A549 (cell line): Measurements from ENCODE around the gene ITGA1. TPM values are rescaled to one million over a fixed set of nuclear protein-coding genes. Genes with fewer than 3 reads are reported as not detected.

ENCODE experiments used
- ATAC-seq, 2 experiments: fragments of 200-7000 bp in 1 of 2; fragments of >200 bp in 1 of 2; cut with Nextera tagmentation in 1 of 2; cut with Tn5 transposase in 1 of 2; 3 replicates each; pipeline versions ENCODE4 v1.8.0 to v1.9.1; 2018 to 2020; ENCODE audit warnings: mild to moderate bottlenecking in 1 of 2, moderate library complexity in 1 of 2
- CTCF ChIA-PET: fragments of 300-600 bp; sonication (Branson Sonifier 250); formaldehyde crosslinking; extraction: SDS; loops from one replicate; lab custom pipeline; 2021; ENCODE audit warnings: antibody characterized with exemption, inconsistent platforms; lab: Yijun Ruan, JAX
- POLR2A ChIA-PET: fragments of 350-600 bp; formaldehyde crosslinking; extraction: SDS; loops from one replicate; lab custom pipeline; 2021; ENCODE audit warnings: antibody characterized with exemption, inconsistent platforms; lab: Yijun Ruan, JAX
- DNase-seq, 2 experiments: peaks; one replicate each; pipeline versions ENCODE4 v3.0.0 to v3.0.0-alpha.2; 2011 to 2016; ENCODE audit warnings: low read depth in 1 of 2, low spot score in 1 of 2
- FAIRE-seq: peaks from 2 replicates; lab custom pipeline; 2011; peaks lifted over from hg19 to GRCh38; lab: Jason Lieb, UNC
- H3K27ac ChIP-seq, 2 experiments: fragments of >200 bp; sonication (Bioruptor Twin); formaldehyde crosslinking; 3 replicates each; pipeline ENCODE4 v1.5.1; 2016 to 2017
- H3K4me1 ChIP-seq: fragments of >200 bp; sonication (Bioruptor Twin); formaldehyde crosslinking; 3 replicates; pipeline ENCODE4 v1.6.1; 2016
- H3K4me2 ChIP-seq: fragments of >200 bp; sonication (Bioruptor Twin); formaldehyde crosslinking; 3 replicates; pipeline ENCODE4 v1.6.1; 2016
- H3K4me3 ChIP-seq: fragments of >200 bp; sonication (Bioruptor Twin); formaldehyde crosslinking; 3 replicates; pipeline ENCODE4 v1.5.1; 2016
- H3K9me3 ChIP-seq: fragments of >200 bp; sonication (Bioruptor Twin); formaldehyde crosslinking; 3 replicates; pipeline ENCODE4 v1.6.1; 2016
- BCL3 ChIP-seq: fragments of >200 bp; sonication (Bioruptor Twin); formaldehyde crosslinking; IDR thresholded peaks from 3 replicates; pipeline ENCODE4 v1.6.1; 2016
- CHD4 ChIP-seq: fragments of 200-600 bp; sonication (generic); IDR thresholded peaks from 2 replicates; pipeline ENCODE4 v1.6.1; 2016; ENCODE audit warnings: antibody characterized with exemption, mild to moderate bottlenecking, borderline replicate concordance
- CTCF ChIP-seq: fragments of >200 bp; sonication (Bioruptor Twin); formaldehyde crosslinking; IDR thresholded peaks from 3 replicates; pipeline ENCODE4 v1.5.1; 2016
- E2F6 ChIP-seq: IDR thresholded peaks from 2 replicates; pipeline ENCODE4 v1.6.1; 2012; ENCODE audit warnings: low read depth, borderline replicate concordance
- FOSL2 ChIP-seq, 2 experiments: fragments of 450-650 bp in 1 of 2; fragments of >200 bp in 1 of 2; sonication (Bioruptor Twin) in 1 of 2; formaldehyde crosslinking; IDR thresholded peaks; 2 replicates each; pipeline versions ENCODE4 v1.5.0 to v1.6.1; 2016 to 2020; ENCODE audit warnings: mild to moderate bottlenecking in 1 of 2, moderate library complexity in 1 of 2
- FOXS1 ChIP-seq: fragments of 250-450 bp; sonication (Bioruptor Pico); IDR thresholded peaks from 2 replicates; pipeline ENCODE4 v1.5.0; 2020; ENCODE audit warnings: mild to moderate bottlenecking, moderate library complexity
- HDAC2 ChIP-seq: fragments of 200-600 bp; sonication (generic); IDR thresholded peaks from 2 replicates; pipeline ENCODE4 v1.6.1; 2016
- HOXA7 ChIP-seq: fragments of 250-450 bp; sonication (Bioruptor Pico); IDR thresholded peaks from 2 replicates; pipeline ENCODE4 v1.5.0; 2020; ENCODE audit warnings: mild to moderate bottlenecking, moderate library complexity
- KDM5A ChIP-seq: fragments of 200-600 bp; sonication (generic); IDR thresholded peaks from 2 replicates; pipeline ENCODE4 v1.6.1; 2016; ENCODE audit warnings: antibody characterized with exemption, mild to moderate bottlenecking
- MAFK ChIP-seq: fragments of 450-650 bp; IDR thresholded peaks from 2 replicates; pipeline ENCODE4 v1.6.1; 2014; ENCODE audit not compliant: partially characterized antibody
- PHF8 ChIP-seq: fragments of 200-600 bp; sonication (generic); IDR thresholded peaks from 2 replicates; pipeline ENCODE4 v1.6.1; 2016; ENCODE audit warnings: low read depth, mild to moderate bottlenecking, antibody characterized with exemption, moderate library complexity, borderline replicate concordance
- POLR2A ChIP-seq: IDR thresholded peaks from 2 replicates; pipeline ENCODE4 v1.6.1; 2012; ENCODE audit warnings: mild to moderate bottlenecking, low read length
- RFX5 ChIP-seq: fragments of 450-650 bp; IDR thresholded peaks from 2 replicates; pipeline ENCODE4 v1.7.1; 2014; ENCODE audit warnings: antibody characterized with exemption, mild to moderate bottlenecking, moderate library complexity
- RNF2 ChIP-seq: fragments of 200-600 bp; sonication (generic); IDR thresholded peaks from 2 replicates; pipeline ENCODE4 v1.6.1; 2016; ENCODE audit warnings: low read depth, mild to moderate bottlenecking, antibody characterized with exemption, moderate library complexity, borderline replicate concordance
- ZNF302 ChIP-seq: fragments of 250-450 bp; sonication (Bioruptor Pico); IDR thresholded peaks from 2 replicates; pipeline ENCODE4 v1.9.0; 2021; ENCODE audit warnings: inconsistent platforms, mild to moderate bottlenecking, moderate library complexity
- WGBS: methylation state at CpG from one replicate; pipeline ENCODE4 v1.1.6; 2017; ENCODE audit errors: missing lambda C conversion rate; 5-methylcytosine and 5-hydroxymethylcytosine counted together
- polyA plus RNA-seq, 4 experiments: library from polyadenylated mRNA; depleted of rRNA in 3 of 4; stranded (reverse); fragments of >200 nt; fragmentation: RNase III in 1 of 4; extraction: RNeasy Plus Mini Kit Qiagen cat#74134 plus additional on column Dnase treatment in 1 of 4; gene quantifications; 2 replicates in 3 of 4; 3 replicates in 1 of 4; pipeline ENCODE4 v1.2.3, GENCODE V29; 2011 to 2017

ITGA1 gene
- polyA plus RNA-seq, 2 of the 4 experiments (the other 2 are of a cell fraction), result 1.5 to 5.5 TPM

DNA sequence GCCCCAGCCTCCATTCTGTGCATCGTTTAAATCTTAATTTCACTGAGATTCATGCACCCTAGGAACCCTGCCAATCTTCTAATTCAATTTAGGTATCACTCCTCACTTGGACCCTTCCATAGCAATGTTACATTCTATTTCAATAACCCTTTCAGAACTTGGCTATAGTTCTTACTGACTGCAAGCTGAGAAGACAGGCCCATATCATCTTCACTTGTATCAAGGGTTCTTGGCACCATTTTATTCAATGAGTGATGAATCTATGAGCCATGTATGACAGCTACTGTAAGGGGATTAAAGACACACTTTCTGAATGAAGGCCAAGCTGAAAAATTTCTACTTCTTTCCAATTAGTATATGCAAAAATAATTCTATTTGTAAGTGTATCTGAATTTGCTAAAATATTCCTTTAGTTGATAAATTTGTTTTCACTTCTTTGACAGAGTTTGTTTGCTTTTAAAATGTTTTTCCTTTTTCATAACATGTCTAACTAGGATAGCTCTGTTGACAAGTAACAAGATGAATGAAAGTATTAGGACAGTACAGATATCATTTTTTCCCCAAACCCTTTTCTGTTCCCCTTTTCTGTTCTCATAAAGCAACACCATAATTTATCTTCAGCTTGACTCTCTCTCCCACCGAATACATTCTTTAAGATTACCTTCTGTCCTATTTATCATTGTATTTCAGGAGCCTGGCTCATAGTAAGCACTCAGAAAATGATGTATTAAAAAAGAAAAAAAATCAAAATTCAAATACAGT is 211.0 kb downstream of the ITGA1 start:
- FAIRE-seq, result peak; percentile 32
- DNase-seq, result no peak
- peak overlapping the region in 1 of 2 experiments; percentile 34; a peak in 1 of 6 replicates for H3K27ac ChIP-seq
- CTCF ChIA-PET, result interaction anchor here (0.8 to 1.9 kb wide), 3 partner anchors 8 to 50 kb away, joined by 3 to 9 read pairs (median 7); no protein-coding TSS in a partner anchor
- H3K9me3 ChIP-seq, result no peaks in the 10 kb centered on the region
- POLR2A ChIA-PET, result no interaction called here
- 61% methylated on average over 2 of the region's 2 CpGs for WGBS
- TF ChIP-seq RFX5 (no peak), FOXS1 (CRISPR knock-in tag) (no peak), KDM5A (no peak), MAFK (no peak), CTCF (no peak), HDAC2 (no peak), POLR2A (no peak), ZNF302 (no peak), CHD4 (no peak), RNF2 (no peak), BCL3 (no peak)
- H3K4me1 ChIP-seq, result peaks cover 44% of the 10 kb centered on the region
- no peak for ATAC-seq
- H3K4me2 ChIP-seq, result no peak overlapping the region
- H3K4me3 ChIP-seq, result no peak overlapping the region

DNA sequence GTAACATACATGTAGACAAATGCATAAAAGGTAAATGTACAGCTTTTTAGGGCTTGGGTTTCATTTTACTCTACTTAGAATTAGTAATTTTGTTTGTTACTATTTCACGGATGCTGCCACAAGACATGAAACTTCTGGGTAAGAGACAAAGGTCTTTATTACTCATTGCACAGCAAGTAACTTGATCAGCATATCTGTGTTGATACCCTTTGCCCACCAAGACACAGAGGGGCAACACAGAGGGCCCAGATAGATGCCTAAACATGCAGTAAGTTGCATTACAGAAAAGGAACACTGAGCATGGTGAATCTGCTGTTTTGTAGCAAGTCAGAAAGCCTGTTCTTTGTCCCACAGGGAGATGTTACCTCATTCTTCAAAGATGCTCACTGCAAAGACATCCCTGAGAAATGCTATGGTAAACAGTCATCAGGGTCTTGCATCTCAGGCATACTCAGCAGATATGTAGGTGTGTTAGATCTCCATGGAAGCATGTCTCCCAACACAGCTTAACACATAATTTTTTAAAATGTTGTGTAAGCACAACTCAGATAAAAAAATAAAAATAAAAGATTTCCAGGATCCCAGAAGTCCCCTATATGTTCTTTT is 211.7 kb downstream of the ITGA1 start:
- no peaks in the 10 kb centered on the region for H3K9me3 ChIP-seq
- TF ChIP-seq PHF8 (no peak), FOSL2 (IDR thresholded peaks at IDR 0.05) (no peak), FOSL2 (CRISPR knock-in tag; IDR thresholded peaks at IDR 0.05) (0 out of 2 replicates have a peak, but pooled peaks have one; percentile 5), MAFK (peak; percentile 17), HOXA7 (no peak)
- peaks cover 51% of the 10 kb centered on the region for H3K4me1 ChIP-seq
- no peak overlapping the region for H3K4me3 ChIP-seq
- H3K4me2 ChIP-seq, result no peak overlapping the region
- 68% methylated on average over 1 of the region's 1 CpG for WGBS
- ChIA-PET CTCF (interaction anchor here (0.8 to 1.9 kb wide), 3 partner anchors 9 to 51 kb away, joined by 3 to 9 read pairs (median 7); no protein-coding TSS in a partner anchor), POLR2A (no interaction called here)
- 0 out of 6 replicates have a peak overlapping the region, but pooled peaks of 1 of the 2 experiments have one; percentile 43 for H3K27ac ChIP-seq
- FAIRE-seq, result peak; percentile 49
- peak; percentile 43 to 68; a peak in 3 of 6 replicates for ATAC-seq
- peak in 1 of 2 experiments; percentile 29 for DNase-seq

DNA sequence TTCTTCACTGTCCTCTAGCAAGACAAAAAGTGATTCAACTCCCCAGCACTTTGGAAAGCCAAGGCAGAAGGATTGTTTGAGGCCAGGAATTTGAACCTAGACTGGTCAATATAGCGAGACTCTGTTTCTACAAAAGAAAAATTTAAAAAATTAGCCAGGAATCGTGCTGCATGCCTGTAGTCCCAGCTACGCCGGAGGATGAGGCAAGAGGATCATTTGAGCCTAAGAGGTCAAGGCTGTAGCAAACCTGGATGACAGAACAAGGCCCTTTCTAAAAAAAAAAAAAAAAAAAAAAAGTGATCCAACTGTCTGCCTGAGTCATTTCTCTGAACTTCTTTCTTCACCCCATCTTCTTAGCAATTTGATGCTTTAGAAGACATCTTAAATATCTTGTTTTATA is 213.8 kb downstream of the ITGA1 start:
- Histone ChIP-seq H3K9me3 (no peaks in the 10 kb centered on the region), H3K4me3 (no peak overlapping the region), H3K4me1 (peaks cover 64% of the 10 kb centered on the region), H3K4me2 (no peak overlapping the region), H3K27ac (no peak overlapping the region)
- FAIRE-seq, result no peak
- CTCF ChIA-PET, result no interaction called here
- no peak for DNase-seq
- WGBS, result 95% methylated on average over 4 of the region's 4 CpGs
- ATAC-seq, result no peak
- TF ChIP-seq E2F6, result no peak
- TF ChIP-seq, all 56 proteins: peak for 0
- POLR2A ChIA-PET, result no interaction called here
